ENCODE results near the gene RALGPS1.

GRCh38 chr9:127209948-127210640 lies 295.5 kb downstream of the RALGPS1 start:
- no peak for TF ChIP-seq POLR2A (IDR thresholded peaks at IDR 0.05)
- no peak for TF ChIP-seq CTCF (IDR thresholded peaks at IDR 0.05)

All from lower leg skin (tissue), 3 donors.